Progenitor cell of endocrine pancreas (in vitro differentiated cells): ENCODE measurements around the gene RBM25. TPM values are rescaled to one million over a fixed set of nuclear protein-coding genes. Genes with fewer than 3 reads are reported as not detected.

Experiments
- DNase-seq: peaks from one replicate; pipeline ENCODE4 v3.0.0; 2021; ENCODE audit warnings: low spot score; ENCODE audit not compliant: unreplicated experiment
- H3K27ac Mint-ChIP-seq: 2 replicates; pipeline ENCODE4 v1.8.0; 2021; ENCODE audit warnings: mild to moderate bottlenecking, moderate library complexity, mixed read lengths
- H3K27me3 Mint-ChIP-seq: 2 replicates; pipeline ENCODE4 v1.8.0; 2021; ENCODE audit warnings: mixed read lengths
- H3K36me3 Mint-ChIP-seq: 2 replicates; pipeline ENCODE4 v1.8.0; 2022; ENCODE audit warnings: mixed read lengths; ENCODE audit not compliant: insufficient read depth
- H3K4me1 Mint-ChIP-seq: 2 replicates; pipeline ENCODE4 v1.8.0; 2021; ENCODE audit warnings: low read depth, mixed read lengths
- H3K4me3 Mint-ChIP-seq: 2 replicates; pipeline ENCODE4 v1.8.0; 2021; ENCODE audit warnings: low read depth, mild to moderate bottlenecking, moderate library complexity, mixed read lengths
- H3K9me3 Mint-ChIP-seq: 2 replicates; pipeline ENCODE4 v1.8.0; 2021; ENCODE audit warnings: low read depth, mixed read lengths
- CTCF ChIP-seq: fragments of 200-600 bp; sonication (generic); IDR thresholded peaks from one replicate; pipeline ENCODE4 v1.5.0; 2021; ENCODE audit warnings: antibody characterized with exemption, mild to moderate bottlenecking; ENCODE audit not compliant: unreplicated experiment
- total RNA-seq: library from RNA; stranded (reverse); gene quantifications from 2 replicates; pipeline ENCODE4 v1.2.1, GENCODE V29; 2021

The RBM25 gene
- total RNA-seq, 1 donor from 2014 or later = 133 TPM

GRCh38 chr14:73105050-73105449 lies 46.7 kb downstream of the RBM25 start:
- H3K27ac Mint-ChIP-seq = peak overlapping the region; percentile 30
- no peaks in the 10 kb centered on the region for H3K4me1 Mint-ChIP-seq
- peaks cover 41% of the 10 kb centered on the region for H3K36me3 Mint-ChIP-seq
- H3K4me3 Mint-ChIP-seq = no peak overlapping the region
- DNase-seq = no peak
- no peaks in the 10 kb centered on the region for H3K9me3 Mint-ChIP-seq
- no peak for TF ChIP-seq CTCF
- H3K27me3 Mint-ChIP-seq = no peaks in the 10 kb centered on the region

- TF ChIP-seq CTCF = no peak
- Mint-ChIP-seq H3K27me3 (no peaks in the 10 kb centered on the region), H3K36me3 (peaks cover 36% of the 10 kb centered on the region), H3K4me1 (no peaks in the 10 kb centered on the region), H3K9me3 (no peaks in the 10 kb centered on the region), H3K4me3 (no peak overlapping the region), H3K27ac (no peak overlapping the region)
- no peak for DNase-seq
Observed at GRCh38 chr14:73105727-73106126, 47.4 kb downstream of the RBM25 start.

- Mint-ChIP-seq H3K9me3 (no peaks in the 10 kb centered on the region), H3K36me3 (peaks cover 36% of the 10 kb centered on the region), H3K4me1 (no peaks in the 10 kb centered on the region), H3K4me3 (no peak overlapping the region), H3K27ac (peak overlapping the region; percentile 73), H3K27me3 (no peaks in the 10 kb centered on the region)
- no peak for TF ChIP-seq CTCF
- DNase-seq = no peak
Observed at GRCh38 chr14:73116079-73116665, 57.8 kb downstream of the RBM25 start.

GRCh38 chr14:73124180-73124894 lies 66.0 kb downstream of the RBM25 start:
- no peaks in the 10 kb centered on the region for H3K9me3 Mint-ChIP-seq
- peak overlapping the region; percentile 65 for H3K27ac Mint-ChIP-seq
- H3K4me3 Mint-ChIP-seq = peak overlapping the region; percentile 7
- DNase-seq = no peak
- H3K27me3 Mint-ChIP-seq = peaks cover 2% of the 10 kb centered on the region
- H3K4me1 Mint-ChIP-seq = peaks cover 24% of the 10 kb centered on the region
- no peak for TF ChIP-seq CTCF
- H3K36me3 Mint-ChIP-seq = peaks cover 24% of the 10 kb centered on the region

GRCh38 chr14:73125169-73125588 lies 66.8 kb downstream of the RBM25 start:
- DNase-seq = no peak
- TF ChIP-seq CTCF = no peak
- Mint-ChIP-seq H3K27me3 (peaks cover 2% of the 10 kb centered on the region), H3K27ac (peak overlapping the region; percentile 65), H3K36me3 (peaks cover 18% of the 10 kb centered on the region), H3K4me1 (peaks cover 24% of the 10 kb centered on the region), H3K9me3 (no peaks in the 10 kb centered on the region), H3K4me3 (no peak overlapping the region)
